ENCODE data around the gene CBX4.

The CBX4 gene

GRCh38 chr17:79785900-79786810, 53.1 kb downstream of the CBX4 start:
- DNase-seq = no peak

GRCh38 chr17:79785017-79785899, 54.0 kb downstream of the CBX4 start:
- no peak for DNase-seq

GRCh38 chr17:79784353-79785016, 54.8 kb downstream of the CBX4 start:
- no peak for DNase-seq

GRCh38 chr17:79783891-79784290, 55.3 kb downstream of the CBX4 start:
- no peak for DNase-seq

All from suppressor macrophage treated with lipopolysaccharide for 1 hour (primary cell).